Erythroblast (primary cell): ENCODE measurements around the gene RIT2.

Source experiments
- GATA1 ChIP-seq: IDR thresholded peaks from 2 replicates; pipeline ENCODE4 v1.6.1; 2011; ENCODE audit warnings: low read depth, mild to moderate bottlenecking, control low read depth, low read length, moderate library complexity
- POLR2A ChIP-seq: IDR thresholded peaks from 2 replicates; pipeline ENCODE4 v1.6.1; 2011; ENCODE audit warnings: mild to moderate bottlenecking, low read length

GRCh38 chr18:42915299-42915698 lies 200.2 kb downstream of the RIT2 start:
- TF ChIP-seq POLR2A, result no peak
- TF ChIP-seq GATA1, result no peak
